Activated gamma-delta T cell treated with anti-CD3 and anti-CD28 coated beads, Interleukin-2, amount 50 U/mL, for 16 hours (primary cell): ENCODE measurements around the gene TCF12.

Experiments used
- DNase-seq: peaks from one replicate; pipeline ENCODE4 v3.0.0-alpha.2; 2020; ENCODE audit warnings: low read depth

The TCF12 gene

GRCh38 chr15:57321973-57322601, 403.6 kb downstream of the TCF12 start:
- DNase-seq = no peak

DNA sequence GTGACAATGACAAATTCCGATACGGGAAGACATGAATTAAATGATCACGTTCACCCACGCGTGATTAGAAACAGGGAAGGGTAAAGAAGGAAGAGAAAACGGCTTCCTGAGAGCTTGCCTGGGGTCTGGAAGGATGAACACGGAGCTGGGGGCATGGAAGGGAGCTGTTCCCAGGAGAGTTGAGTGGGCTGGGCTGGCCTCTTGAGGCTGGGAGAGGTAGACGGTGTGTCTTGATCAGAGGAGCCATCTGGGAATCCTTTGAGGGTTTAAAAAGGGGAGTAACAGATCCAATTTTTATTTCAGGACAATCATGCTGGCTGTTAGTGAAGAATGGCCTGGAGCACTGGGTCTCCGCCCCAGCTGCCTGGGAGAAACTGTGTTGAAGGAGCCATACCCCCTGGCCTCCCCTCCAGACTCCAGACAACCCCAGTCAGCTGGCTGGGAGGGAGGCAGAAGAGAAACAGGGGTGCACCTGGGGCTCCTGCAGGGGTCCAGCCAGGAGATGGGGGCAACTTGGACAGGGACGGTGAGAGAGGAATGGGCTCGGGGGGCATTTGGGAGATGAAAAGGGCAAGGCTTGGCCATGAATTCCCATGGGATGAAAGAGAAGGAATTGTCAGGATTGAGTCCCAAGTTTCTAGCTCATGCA, 404.3 kb downstream of the TCF12 start:
- no peak for DNase-seq

- DNase-seq = no peak
Observed at GRCh38 chr15:57323299-57323805, 404.9 kb downstream of the TCF12 start.

DNA sequence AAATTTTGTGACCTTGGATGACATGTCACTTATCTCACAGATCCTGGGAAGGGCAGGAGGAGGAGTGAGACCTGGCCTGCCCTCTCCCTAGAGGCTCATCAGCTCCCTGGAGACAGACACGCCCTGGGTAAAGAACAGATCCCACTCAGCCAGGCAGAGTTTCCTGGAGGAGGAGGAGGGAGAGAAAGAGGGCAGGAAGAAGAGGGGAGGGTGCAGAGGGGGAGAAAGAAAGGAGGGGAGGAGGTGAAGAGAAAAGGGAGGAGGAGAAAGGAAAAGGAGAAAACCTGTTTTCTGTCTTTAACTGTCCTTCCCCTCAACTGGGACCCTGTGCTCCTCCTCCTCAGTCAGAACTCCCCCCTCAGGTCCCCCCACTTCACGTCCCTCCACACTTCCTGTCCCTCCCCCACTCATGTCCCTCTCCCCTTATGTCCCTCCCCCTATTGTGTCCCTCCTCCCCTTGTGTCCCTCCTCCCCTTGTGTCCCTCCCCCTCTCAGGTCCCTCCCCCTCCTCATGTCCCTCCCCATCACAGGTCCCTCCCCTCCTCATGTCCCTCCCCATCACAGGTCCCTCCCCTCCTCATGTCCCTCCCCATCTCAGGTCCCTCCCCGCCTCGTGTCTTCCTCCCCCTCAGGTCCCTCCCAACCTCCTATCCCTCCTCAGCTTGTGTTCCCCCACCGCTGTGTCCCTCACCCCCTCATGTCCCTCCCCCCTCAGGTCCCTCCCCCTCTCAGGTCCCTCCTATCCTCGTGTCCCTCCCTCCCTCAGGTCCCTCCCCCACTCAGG, 405.6 kb downstream of the TCF12 start:
- no peak for DNase-seq

DNA sequence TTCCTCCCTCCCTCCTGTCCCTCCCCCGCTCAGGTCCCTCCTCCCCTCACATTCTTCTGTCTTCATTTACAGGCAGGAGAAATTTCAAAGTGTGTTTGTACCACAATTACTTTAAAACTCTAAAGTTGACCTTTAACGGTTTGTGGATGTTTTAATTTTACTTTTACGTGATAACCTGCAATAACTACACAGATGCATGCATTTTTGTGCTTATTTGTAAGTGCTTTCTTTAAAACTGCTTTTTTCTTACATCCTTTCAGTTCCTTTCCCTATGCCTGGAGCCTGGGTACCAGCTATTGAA, 406.1 kb downstream of the TCF12 start:
- no peak for DNase-seq

DNA sequence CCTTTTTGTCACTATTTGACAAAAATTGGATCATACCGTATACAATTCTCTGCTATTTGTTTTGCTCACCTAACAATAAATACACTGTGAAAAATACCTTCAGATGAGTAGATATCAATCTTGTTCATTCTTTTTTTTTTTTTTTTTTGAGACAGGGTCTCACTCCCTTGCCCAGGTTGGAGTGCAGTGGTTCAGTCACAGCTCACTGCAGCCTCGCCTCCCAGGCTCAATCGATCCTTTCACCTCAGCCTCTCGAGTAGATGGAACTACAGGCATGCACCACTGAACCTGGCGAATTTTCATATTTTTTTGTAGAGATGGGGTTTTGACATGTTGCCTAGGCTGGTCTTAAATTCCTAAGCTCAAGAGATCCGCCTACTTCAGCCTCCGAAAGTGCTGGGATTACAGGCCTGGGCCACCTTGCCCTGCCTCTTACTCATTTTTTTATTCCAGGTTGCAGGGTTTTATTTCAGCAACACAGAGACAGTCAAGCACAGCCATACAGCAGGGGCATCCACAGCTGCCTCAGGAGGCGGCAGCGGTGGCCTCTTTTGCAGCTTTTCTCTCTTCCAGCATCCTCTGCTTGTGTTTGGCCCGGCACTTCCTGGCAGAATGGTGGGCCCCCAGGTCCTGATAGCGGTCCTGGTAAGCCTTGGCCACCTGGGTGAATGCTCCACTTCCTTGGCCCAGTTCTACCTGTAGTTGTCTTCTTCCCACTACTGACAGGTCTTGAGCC, 406.7 kb downstream of the TCF12 start:
- DNase-seq = no peak

DNA sequence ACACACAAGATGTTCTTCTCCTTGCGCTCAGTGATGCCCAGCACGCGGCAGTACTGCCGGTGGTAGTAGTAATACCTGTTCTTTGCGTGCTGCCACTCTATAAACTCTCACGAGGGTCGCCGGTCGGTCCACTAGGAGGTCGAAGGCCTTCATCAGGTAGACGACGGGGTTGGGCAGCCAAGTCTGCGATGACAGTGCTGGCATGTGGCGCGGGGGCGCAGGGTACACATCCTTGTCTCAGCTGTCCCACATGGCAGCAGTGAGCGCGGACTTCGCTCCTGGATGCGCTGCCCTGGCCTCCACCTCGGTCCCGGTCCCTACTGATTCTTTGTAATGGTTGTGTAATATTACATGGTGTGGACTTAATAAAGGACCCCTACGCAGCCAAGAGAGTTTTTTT, 407.8 kb downstream of the TCF12 start:
- DNase-seq = no peak

- no peak for DNase-seq
Observed at GRCh38 chr15:57327985-57328471, 409.6 kb downstream of the TCF12 start.

GRCh38 chr15:57328479-57328878, 410.0 kb downstream of the TCF12 start:
- DNase-seq = no peak

- no peak for DNase-seq
Observed at GRCh38 chr15:57328897-57329296, 410.5 kb downstream of the TCF12 start.

- DNase-seq = no peak
Observed at GRCh38 chr15:57329582-57330367, 411.3 kb downstream of the TCF12 start.

DNA sequence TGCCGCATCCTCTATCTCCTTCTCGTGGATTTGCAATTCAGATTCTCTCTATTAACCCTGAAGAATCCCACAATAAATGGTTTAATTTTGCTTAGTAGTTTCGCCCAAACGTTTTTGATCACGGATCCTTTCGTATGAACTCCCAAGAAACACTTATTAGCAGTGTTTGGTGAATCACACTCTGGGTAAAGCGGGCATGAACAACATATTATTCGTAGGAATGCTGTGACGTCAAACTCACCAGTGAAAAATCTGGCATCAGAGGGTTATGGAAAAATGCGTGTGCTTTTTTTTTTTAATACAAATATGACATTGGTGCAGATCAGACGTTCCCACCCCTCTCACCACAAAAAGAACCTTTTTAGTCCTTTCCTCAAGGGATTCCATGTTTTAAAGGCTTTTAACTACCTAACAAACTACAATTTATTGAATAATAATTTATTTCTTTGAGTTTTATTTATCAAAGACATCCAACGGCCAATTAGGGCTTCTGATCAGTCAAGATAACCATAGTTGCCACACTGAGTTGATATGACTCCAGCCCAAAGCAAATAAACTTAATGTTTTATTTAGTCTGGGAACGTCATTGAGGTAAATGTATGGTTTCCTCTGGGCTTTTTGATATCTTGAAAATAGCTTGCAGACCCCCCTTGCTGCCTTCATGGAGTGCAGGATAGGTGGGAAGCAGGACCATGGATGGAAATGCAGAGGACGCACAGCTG, 412.3 kb downstream of the TCF12 start:
- DNase-seq = no peak

DNA sequence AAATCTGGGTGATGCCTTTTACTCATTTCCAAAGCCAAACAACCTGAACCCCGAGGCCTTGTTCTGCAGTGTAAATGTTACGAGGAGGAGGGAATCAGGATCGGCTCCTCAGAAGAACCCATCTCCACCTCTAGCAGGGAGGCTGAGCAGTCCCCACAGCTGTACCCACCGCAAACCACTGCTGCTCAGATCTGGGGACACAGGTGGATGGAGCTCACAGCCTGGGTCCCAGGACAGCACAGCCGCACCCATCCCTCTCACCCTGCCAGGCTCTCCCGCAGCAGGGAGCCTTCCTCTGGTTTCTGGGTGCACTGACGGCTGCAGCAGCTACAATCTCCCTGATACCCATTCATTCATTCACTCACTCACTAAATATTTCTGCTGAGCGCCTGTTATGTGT, 413.9 kb downstream of the TCF12 start:
- no peak for DNase-seq

GRCh38 chr15:57333487-57333886, 415.0 kb downstream of the TCF12 start:
- no peak for DNase-seq

DNA sequence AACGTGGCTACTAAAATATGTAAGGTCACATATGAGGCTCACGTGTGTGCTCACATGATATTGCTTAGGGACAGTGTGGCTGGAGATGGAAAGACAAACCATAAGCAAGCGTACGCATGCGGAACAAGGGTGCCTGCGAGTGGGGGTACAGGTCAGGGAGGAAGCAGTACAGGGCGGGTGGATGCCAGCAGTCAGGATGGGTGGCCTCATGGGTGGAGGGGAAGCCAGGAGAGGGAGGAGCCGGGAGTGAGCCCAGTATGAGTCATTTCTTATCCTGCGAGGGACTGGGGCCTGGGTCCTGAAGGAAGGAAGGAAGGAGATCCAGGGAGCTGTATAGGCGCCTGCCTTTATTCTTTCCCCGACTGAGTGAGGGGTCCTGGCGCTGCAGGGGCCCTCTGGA, 415.8 kb downstream of the TCF12 start:
- no peak for DNase-seq

GRCh38 chr15:57335293-57335715, 416.9 kb downstream of the TCF12 start:
- no peak for DNase-seq

GRCh38 chr15:57335719-57336118, 417.3 kb downstream of the TCF12 start:
- DNase-seq = no peak

DNA sequence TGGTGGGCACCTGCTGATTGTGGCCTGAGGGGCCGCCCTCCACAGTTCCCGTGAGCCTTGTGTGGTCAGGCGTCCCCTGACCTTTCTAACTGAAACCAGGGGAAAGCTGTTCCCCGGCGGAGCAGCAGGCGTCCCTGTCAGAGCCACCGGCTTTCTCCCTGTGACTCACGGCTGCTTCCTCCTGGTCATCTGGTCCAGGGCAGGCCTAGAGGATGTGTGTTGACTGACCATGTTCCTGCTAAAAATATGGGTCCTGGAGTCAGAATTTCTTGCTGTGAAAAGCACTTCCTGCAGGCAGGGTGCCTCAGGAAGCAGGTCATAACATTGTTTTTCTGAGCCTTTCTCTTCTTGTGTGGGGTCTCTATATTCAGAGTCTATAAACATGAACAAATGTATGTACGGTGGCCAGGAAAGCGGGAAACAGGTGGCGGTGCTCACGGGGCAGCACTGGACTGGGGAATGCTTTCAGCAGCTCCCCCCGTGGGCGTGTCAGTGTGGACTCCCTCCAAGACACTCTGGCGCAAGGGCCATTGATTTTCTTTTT, 419.5 kb downstream of the TCF12 start:
- no peak for DNase-seq

DNA sequence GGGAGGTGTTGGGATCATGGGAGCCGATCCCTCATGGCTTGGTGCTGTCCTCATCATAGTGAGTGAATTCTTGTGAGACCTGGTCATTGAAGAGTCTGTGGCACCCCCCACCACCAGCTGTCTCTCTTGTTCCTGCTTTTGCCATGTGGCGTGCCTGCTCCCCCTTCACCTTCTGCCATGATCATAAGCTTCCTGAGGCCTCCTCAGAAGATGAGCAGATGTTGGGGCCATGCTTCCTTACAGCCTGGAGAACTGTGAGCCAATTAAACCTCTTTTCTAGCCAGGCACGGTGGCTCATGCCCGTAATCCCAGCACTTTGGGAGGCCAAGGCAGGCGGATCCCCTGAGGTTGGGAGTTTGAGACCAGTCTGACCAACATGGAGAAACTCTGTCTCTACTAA, 420.9 kb downstream of the TCF12 start:
- no peak for DNase-seq
